IPS DF 4.7 (cell line): Measurements from ENCODE around the gene CCDC83.

ENCODE experiments used
- DNase-seq: peaks from one replicate; pipeline ENCODE4 v3.0.0-alpha.2; 2013; ENCODE audit warnings: low spot score; ENCODE audit errors: extremely low read depth

Gene CCDC83

GRCh38 chr11:85855341-85855656 is at the start of gene CCDC83:
TSS of gene CCDC83 (plus strand) at chr11:85855383. CDS start at chr11:85865124, 9,741 bp downstream.
- no peak for DNase-seq

DNA sequence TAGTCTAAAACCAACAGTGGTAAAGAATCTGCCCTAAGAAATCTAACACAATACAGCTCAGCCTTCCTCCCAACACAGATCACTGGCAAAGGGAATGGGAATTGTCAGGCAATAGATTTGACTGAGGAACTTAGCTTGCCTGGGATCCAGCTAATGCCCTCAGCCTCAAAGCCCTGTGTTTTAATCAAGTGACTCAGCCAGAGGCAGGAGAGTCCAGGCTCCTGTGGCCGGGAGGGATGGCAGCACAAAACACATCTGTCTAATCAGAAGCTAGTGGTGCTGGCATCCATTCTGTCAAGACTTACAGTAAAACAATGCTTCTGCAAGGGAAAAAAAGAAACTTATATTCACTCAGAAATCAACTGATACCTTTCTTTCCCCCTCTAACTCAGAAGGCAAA is 49.8 kb upstream of the CCDC83 start:
- no peak for DNase-seq

- no peak for DNase-seq
Observed at GRCh38 chr11:85806016-85806415, 49.2 kb upstream of the CCDC83 start.

GRCh38 chr11:85806876-85807275 is 48.3 kb upstream of the CCDC83 start:
- DNase-seq = no peak

DNA sequence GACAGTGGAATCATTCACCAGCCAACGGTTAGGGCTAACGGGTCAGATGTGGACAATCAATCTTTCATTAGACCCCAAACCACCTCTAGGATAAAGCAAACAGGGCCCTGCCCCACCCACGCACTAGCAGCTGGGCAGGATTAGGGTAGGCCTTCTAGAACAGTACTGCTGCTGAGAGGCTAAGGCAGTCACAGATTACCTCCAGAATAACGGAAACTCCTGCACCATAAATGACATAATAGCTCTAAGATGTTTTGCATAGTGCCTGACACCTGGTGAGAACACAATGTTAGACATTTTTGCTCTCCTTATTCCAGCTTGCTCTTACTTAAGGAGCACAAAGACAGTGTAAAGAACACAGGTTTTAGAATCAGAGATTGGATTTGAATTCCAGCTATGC is 46.0 kb upstream of the CCDC83 start:
- DNase-seq = no peak

- no peak for DNase-seq
Observed at GRCh38 chr11:85809863-85810262, 45.3 kb upstream of the CCDC83 start.

DNA sequence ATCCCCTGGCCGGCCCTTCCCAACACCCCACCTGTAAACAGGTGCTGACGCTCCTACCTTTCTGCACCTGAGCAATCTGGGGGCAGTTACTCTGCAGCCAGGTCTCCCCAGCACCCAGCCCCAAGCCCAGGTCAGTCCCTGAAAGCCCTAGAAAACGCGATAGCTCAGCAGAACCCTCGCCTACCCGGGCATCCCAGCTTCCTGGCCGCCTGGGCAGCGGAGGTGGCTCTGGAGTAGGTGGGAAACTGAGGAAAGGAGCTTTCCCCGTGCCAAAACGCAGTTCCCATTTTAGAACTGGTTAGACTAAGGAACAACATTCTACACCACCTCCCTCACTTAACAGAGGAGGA is 44.7 kb upstream of the CCDC83 start:
- DNase-seq = no peak

DNA sequence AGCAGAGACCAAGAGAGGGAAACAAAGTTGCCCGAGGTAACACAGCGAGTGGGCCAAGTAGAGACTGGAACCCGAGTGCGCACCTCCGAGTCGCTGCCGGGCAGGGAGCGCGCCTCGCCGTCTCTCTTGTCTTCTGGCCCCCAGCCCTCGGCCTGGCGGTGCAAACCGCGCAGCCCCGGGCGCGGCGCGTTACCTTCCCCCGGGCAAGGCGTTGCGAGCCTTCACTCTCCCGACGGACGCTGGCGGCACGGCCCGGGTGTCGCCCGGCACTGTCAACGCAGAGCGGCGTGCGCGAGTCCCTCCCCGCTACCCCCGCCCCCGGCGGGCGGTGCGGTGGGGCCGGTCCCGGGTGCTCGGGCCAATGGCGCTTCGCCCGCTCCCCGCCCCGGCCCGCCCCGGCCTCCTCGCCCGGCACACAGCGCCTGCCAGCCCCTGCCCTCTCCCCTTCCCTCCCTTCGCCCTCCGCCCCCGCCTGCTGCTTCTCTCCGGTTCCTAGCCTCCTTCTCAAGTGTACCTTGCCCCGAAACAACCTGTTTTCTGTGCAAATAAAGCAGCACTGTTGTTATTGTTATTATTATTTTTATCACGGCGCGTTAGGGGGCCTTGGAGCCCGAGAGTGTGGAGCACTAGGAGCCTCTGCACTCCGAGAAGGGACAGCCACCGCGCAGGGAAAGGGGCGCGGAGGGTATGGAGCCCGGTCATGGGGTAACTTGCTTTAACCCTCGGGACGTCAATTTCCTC is 44.1 kb upstream of the CCDC83 start, which contains the start of gene SYTL2:
SYTL2 (minus strand) TSS at position 271 of the 741 bp plus-strand sequence. CDS start 53,416 bp downstream, outside the sequence.
- DNase-seq = no peak

DNA sequence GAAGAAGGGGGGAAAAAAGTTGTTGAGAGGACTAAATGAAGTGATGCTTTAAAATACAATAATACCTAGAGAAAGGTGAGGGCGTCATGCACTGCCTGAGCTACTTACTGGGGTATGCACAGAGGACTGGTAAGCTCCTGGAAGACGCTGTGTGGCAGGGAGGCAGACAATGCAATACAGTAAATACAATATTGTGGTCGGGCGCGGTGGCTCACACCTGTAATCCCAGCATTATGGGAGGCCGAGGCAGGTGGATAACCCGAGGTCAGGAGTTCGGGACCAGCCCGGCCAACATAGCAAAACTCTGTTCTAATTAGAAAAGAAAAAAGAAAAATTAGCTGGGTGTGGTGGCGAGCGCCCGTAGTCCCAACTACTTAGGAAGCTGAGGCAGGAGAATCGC is 43.6 kb upstream of the CCDC83 start:
- no peak for DNase-seq

GRCh38 chr11:85813721-85814120 is 41.5 kb upstream of the CCDC83 start:
- DNase-seq = no peak

GRCh38 chr11:85815186-85815931 is 39.8 kb upstream of the CCDC83 start:
- DNase-seq = no peak

- DNase-seq = no peak
Observed at GRCh38 chr11:85819441-85819840, 35.7 kb upstream of the CCDC83 start.

DNA sequence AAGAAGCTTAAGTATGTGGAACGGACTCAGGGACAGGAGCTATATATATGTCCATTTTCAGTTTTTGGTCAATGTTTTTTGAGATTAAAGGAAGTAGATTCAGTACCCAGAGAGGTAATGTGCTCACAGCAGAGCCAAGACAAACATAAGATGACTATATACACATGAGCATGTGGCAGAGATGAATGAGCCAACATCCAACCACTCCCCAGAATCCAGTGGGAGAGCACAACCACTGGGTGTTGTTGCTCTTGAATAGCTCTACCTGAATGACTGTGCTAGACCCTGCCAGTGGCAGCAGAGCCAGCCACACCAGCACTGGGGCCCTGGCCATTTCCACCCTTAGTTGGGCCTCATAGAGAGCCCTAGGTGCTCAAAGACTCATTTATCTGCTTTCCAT is 33.5 kb upstream of the CCDC83 start:
- DNase-seq = no peak

- DNase-seq = no peak
Observed at GRCh38 chr11:85822814-85823213, 32.4 kb upstream of the CCDC83 start.

DNA sequence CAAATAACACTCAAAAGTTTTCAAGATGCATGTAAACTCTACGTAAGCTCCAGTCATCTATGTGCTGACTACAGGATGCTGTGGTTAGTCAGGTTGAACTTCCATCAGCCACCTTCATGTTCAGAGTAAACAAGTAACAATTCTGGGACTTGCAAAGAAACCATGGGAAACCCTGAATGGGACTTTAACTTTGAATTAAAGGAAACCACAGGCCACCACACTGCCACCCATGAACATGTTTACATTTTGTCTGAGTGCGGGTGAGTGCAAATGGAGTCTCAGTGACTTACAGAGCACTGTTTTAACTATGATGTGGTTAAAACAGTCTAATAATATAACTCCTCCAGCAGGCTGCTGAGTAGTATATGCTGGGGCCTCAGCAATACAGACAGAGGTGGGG is 31.4 kb upstream of the CCDC83 start:
- no peak for DNase-seq

DNA sequence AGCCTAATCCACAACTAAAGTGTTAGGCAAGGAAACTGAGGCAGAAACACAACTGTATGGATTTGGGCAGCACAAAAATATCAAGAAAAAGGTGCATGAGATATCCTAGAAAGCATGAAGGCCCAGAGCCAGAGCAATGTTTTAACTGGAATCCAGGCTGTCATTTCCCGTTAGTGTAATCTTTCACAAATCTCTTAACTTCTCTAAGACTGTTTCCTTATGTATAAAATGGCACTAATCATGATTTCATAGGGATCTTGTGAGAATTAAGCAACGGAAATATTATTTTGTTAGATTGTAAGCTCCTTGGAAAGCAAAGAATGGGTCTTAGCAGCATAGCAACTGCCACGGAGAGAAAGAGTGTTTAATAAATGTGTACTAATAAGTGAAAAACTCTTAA is 29.6 kb upstream of the CCDC83 start:
- no peak for DNase-seq

- no peak for DNase-seq
Observed at GRCh38 chr11:85826116-85826855, 28.9 kb upstream of the CCDC83 start.

DNA sequence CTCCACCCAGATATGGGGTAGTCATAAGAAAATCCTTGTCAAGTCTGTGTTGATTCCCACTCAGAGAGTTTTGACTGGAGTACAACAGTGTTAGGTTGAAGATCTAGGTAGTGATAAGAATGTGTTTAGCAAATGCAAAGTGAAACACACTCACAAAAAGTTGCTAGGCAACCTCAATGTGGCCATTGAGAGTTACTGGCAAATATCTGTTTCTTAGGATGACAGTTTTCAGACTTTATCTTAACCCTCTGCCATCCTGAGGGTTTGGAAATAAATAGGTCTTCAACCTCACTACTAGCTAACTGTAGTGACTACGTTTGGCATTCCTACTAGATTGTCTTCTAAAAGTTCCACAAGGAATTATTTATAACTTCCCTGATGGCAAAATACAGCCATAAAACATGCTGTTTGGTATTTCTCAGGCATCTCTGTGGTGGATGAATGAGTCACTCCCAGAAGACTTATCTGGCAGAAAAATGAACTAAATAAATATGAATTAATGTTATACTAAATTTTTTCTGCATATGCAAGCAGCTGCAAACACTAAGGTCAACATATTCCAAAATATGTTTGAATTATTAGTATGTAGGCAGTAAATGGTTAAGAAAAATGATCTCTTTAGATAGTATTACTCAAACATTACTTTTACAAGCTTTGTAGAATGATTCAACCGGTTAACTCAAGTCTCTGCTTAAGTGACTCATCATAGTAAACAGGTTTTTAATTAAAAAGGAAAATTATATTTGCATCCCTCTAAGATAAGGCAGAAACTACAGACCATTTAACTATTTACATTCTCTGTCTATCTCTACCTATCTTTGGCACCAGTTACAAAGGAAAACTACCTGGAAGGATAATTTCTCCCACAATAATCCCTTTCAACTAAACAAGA is 27.2 kb upstream of the CCDC83 start:
- DNase-seq = no peak

- no peak for DNase-seq
Observed at GRCh38 chr11:85828640-85828978, 26.6 kb upstream of the CCDC83 start.

GRCh38 chr11:85829172-85829571 is 26.0 kb upstream of the CCDC83 start:
- DNase-seq = no peak

- DNase-seq = no peak
Observed at GRCh38 chr11:85831050-85831449, 24.1 kb upstream of the CCDC83 start.
